ENCODE results near the gene WFDC12.
"Not testable (repeated sequence)": the region's sequence is repeated elsewhere in the genome, so short reads cannot be mapped to it uniquely, and the experiment has no call there.

Gene WFDC12, protein sequence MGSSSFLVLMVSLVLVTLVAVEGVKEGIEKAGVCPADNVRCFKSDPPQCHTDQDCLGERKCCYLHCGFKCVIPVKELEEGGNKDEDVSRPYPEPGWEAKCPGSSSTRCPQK

GRCh38 chr20:45124365-45124764, at the start of gene WFDC12:
Gene WFDC12 (minus strand): TSS chr20:45124465. CDS start chr20:45124447, 18 bp downstream.
- in situ Hi-C loops (cut with MboI; ENCODE audit: low pct_unique_long_range_greater_than_20kb, low sequenced_read_pairs, unreplicated experiment), result no loop called here
- no peak for DNase-seq (ENCODE audit: low spot score)
- TF ChIP-seq CTCF (IDR thresholded peaks at IDR 0.05; ENCODE audit: extremely low read depth, insufficient read depth, missing control alignments), result no peak

- DNase-seq (ENCODE audit: low spot score), result no peak
- in situ Hi-C loops (cut with MboI; ENCODE audit: low pct_unique_long_range_greater_than_20kb, low sequenced_read_pairs, unreplicated experiment), result no loop called here
- TF ChIP-seq CTCF (IDR thresholded peaks at IDR 0.05; ENCODE audit: extremely low read depth, insufficient read depth, missing control alignments), result no peak
These were observed 49.3 kb upstream of the WFDC12 start for GRCh38 chr20:45173522-45173921.

GRCh38 chr20:45164906-45165305, 40.6 kb upstream of the WFDC12 start:
- in situ Hi-C loops (cut with MboI; ENCODE audit: low pct_unique_long_range_greater_than_20kb, low sequenced_read_pairs, unreplicated experiment), result no loop called here
- no peak for TF ChIP-seq CTCF (IDR thresholded peaks at IDR 0.05; ENCODE audit: extremely low read depth, insufficient read depth, missing control alignments)
- no peak for DNase-seq (ENCODE audit: low spot score)

DNA sequence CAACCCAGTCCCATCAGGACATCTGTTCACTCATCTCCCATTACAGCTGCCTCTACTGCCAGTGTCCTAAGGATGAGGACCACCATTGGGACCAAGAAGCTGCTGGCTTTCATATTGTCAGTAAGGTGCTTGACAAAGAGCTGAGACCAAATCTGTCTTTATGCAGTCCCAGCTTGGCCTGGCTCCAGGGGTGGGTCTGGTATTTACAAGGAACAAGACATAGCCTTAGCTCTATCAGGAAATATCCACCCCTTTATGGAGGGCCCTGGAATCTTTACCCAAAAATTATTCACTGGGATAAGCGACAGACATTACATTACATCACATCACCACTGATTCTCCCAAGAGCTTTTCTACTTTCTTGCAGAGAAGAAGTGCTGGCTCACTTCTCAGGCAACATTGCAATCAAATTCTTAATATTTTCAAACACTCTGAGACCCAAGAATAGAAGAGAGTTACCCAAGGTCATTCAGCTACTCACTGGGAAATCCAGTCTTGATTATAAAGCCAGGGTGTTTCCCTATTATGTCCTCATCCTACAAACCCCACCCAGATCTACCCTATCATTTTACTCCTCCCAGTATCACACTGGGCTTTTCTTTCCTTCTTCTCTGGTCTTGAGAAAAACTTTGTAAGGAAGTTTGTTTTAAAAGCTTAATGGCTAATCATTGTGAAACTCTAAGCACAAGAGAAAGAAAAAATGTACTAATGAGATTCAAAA, 39.0 kb upstream of the WFDC12 start:
- no peak for TF ChIP-seq CTCF (IDR thresholded peaks at IDR 0.05; ENCODE audit: extremely low read depth, insufficient read depth, missing control alignments)
- no peak for DNase-seq (ENCODE audit: low spot score)
- in situ Hi-C loops (cut with MboI; ENCODE audit: low pct_unique_long_range_greater_than_20kb, low sequenced_read_pairs, unreplicated experiment), result no loop called here

DNA sequence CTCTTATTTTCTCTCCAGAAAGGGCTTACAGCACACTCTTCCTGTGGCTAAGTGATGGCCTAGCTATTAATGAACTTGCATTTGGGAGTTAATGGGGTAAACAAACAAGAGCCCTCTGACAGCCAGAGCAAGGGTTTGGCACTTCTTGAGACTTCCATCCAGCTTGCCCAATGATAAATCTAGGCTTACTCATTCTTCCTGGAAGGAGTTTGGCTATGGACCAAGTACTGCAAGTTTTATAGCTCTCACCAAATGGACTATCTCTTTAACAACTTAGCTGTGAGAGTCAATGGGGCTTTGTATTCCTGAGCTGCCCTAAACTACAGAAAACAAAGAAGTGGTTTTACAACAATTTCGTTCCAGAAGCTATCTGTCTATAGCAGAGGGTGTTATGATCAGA, 33.7 kb upstream of the WFDC12 start:
- in situ Hi-C loops (cut with MboI; ENCODE audit: low pct_unique_long_range_greater_than_20kb, low sequenced_read_pairs, unreplicated experiment), result no loop called here
- DNase-seq (ENCODE audit: low spot score), result no peak
- TF ChIP-seq CTCF (IDR thresholded peaks at IDR 0.05; ENCODE audit: extremely low read depth, insufficient read depth, missing control alignments), result no peak

DNA sequence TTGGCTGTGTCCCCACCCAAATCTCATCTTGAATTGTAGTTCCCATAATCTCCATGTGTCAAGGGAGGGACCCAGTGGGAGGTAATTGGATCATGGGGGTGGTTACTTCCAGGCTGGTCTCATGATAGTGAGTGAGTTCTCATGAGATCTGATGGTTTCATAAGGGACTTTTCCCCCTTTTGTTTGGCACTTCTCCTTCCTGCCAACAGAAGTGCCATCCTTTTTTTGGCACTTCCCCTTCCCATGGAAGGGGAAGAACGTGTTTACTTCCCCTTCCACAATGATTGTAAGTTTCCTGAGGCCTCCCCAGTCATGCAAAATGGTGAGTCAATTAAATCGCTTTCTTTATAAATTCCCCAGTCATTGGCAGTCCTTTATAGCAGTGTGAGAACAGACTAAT, 32.4 kb upstream of the WFDC12 start:
- DNase-seq (ENCODE audit: low spot score), result no peak
- in situ Hi-C loops (cut with MboI; ENCODE audit: low pct_unique_long_range_greater_than_20kb, low sequenced_read_pairs, unreplicated experiment), result no loop called here
- TF ChIP-seq CTCF (IDR thresholded peaks at IDR 0.05; ENCODE audit: extremely low read depth, insufficient read depth, missing control alignments), result no peak

DNA sequence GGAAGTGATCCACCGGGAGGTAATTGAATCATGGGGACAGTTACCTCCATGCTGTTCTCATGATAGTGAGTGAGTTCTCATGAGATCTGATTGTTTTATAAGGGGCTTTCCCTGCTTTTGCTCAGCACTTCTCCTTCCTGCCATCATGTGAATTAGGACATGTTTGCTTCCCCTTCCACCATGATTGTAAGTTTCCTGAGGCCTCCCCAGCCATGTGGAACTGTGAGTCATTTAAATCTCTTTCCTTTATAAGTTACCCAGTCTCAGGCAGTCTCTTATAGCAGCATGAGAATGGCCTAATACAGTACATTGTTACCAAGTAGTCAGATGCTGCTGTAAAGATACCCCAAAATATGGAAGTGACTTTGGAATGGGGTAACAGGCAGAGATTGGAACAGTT, 30.5 kb upstream of the WFDC12 start:
- in situ Hi-C loops (cut with MboI; ENCODE audit: low pct_unique_long_range_greater_than_20kb, low sequenced_read_pairs, unreplicated experiment); DNase-seq (ENCODE audit: low spot score): not testable (repeated sequence)

Data from GM13977 (cell line).